ENCODE measurements around the gene NRCAM. TPM values are rescaled to one million over a fixed set of nuclear protein-coding genes. Genes with fewer than 3 reads are reported as not detected.

Gene NRCAM
- total and polyA plus RNA-seq, 4 donors = 0.17 to 3.2 (median 0.64) TPM

- no peak for TF ChIP-seq GABPA (IDR thresholded peaks at IDR 0.05 in 1 of 2, conservative IDR thresholded peaks at IDR 0.05 in 1 of 2)
- no peak for TF ChIP-seq FOXA1 (IDR thresholded peaks at IDR 0.05)
- TF ChIP-seq, protein P1, sequence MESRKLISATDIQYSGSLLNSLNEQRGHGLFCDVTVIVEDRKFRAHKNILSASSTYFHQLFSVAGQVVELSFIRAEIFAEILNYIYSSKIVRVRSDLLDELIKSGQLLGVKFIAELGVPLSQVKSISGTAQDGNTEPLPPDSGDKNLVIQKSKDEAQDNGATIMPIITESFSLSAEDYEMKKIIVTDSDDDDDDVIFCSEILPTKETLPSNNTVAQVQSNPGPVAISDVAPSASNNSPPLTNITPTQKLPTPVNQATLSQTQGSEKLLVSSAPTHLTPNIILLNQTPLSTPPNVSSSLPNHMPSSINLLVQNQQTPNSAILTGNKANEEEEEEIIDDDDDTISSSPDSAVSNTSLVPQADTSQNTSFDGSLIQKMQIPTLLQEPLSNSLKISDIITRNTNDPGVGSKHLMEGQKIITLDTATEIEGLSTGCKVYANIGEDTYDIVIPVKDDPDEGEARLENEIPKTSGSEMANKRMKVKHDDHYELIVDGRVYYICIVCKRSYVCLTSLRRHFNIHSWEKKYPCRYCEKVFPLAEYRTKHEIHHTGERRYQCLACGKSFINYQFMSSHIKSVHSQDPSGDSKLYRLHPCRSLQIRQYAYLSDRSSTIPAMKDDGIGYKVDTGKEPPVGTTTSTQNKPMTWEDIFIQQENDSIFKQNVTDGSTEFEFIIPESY (IDR thresholded peaks at IDR 0.05) = no peak
- no peak for TF ChIP-seq RAD21 (IDR thresholded peaks at IDR 0.05)
- TF ChIP-seq HNF4G (IDR thresholded peaks at IDR 0.05) = no peak
- no peak for TF ChIP-seq CTCF (IDR thresholded peaks at IDR 0.05; ENCODE audit: low read depth, low read length, missing input control)
- no peak for TF ChIP-seq JUND (IDR thresholded peaks at IDR 0.05)
- DNase-seq (ENCODE audit: low spot score) = no peak
- no peaks in the 10 kb centered on the region for H3K36me3 ChIP-seq (ENCODE audit: control insufficient read depth in 4 of 4, insufficient read depth in 3 of 4, low read depth in 1 of 4, low read length in 3 of 4)
- H3K27me3 ChIP-seq (ENCODE audit: control insufficient read depth in 4 of 4, insufficient read depth in 4 of 4, low read length in 3 of 4) = no peaks in the 10 kb centered on the region
- no peaks in the 10 kb centered on the region for H3K9me3 ChIP-seq (ENCODE audit: control insufficient read depth in 4 of 4, low read length in 3 of 4)
- H3K9ac ChIP-seq (ENCODE audit: low read depth in 1 of 2, low read length in 2 of 2) = no peak overlapping the region
- H3K27ac ChIP-seq (ENCODE audit: low read depth in 1 of 2, low read length in 2 of 2) = no peak overlapping the region
- H3K4me1 ChIP-seq (ENCODE audit: control insufficient read depth in 4 of 4, insufficient read depth in 4 of 4, low read length in 3 of 4) = no peaks in the 10 kb centered on the region
- 80% methylated on average over 5 of the region's 5 CpGs for WGBS
- H3K4me3 ChIP-seq (ENCODE audit: low read depth in 1 of 3, low read length in 3 of 3) = no peak overlapping the region
Observed at GRCh38 chr7:108170251-108170650, 286.0 kb downstream of the NRCAM start.

- Histone ChIP-seq H3K27ac (ENCODE audit: low read depth in 1 of 2, low read length in 2 of 2) (no peak overlapping the region), H3K36me3 (ENCODE audit: control insufficient read depth in 4 of 4, insufficient read depth in 3 of 4, low read depth in 1 of 4, low read length in 3 of 4) (no peaks in the 10 kb centered on the region), H3K4me1 (ENCODE audit: control insufficient read depth in 4 of 4, insufficient read depth in 4 of 4, low read length in 3 of 4) (peaks cover 0 to 8% (median 6%) of the 10 kb centered on the region in 4 donors), H3K27me3 (ENCODE audit: control insufficient read depth in 4 of 4, insufficient read depth in 4 of 4, low read length in 3 of 4) (no peaks in the 10 kb centered on the region), H3K9ac (ENCODE audit: low read depth in 1 of 2, low read length in 2 of 2) (no peak overlapping the region), H3K9me3 (ENCODE audit: control insufficient read depth in 4 of 4, low read length in 3 of 4) (no peaks in the 10 kb centered on the region), H3K4me3 (ENCODE audit: low read depth in 1 of 3, low read length in 3 of 3) (no peak overlapping the region)
- DNase-seq (ENCODE audit: low spot score) = no peak
- TF ChIP-seq EGR1 (IDR thresholded peaks at IDR 0.05; ENCODE audit: low read depth in 2 of 2) (no peak), GABPA (IDR thresholded peaks at IDR 0.05 in 1 of 2, conservative IDR thresholded peaks at IDR 0.05 in 1 of 2) (no peak), TAF1 (conservative IDR thresholded peaks at IDR 0.05) (no peak), FOXA2 (IDR thresholded peaks at IDR 0.05) (no peak), JUND (IDR thresholded peaks at IDR 0.05) (no peak), YY1 (IDR thresholded peaks at IDR 0.05) (no peak), HNF4A (conservative IDR thresholded peaks at IDR 0.05) (no peak), HNF4G (IDR thresholded peaks at IDR 0.05) (no peak), RAD21 (IDR thresholded peaks at IDR 0.05) (no peak), CTCF (IDR thresholded peaks at IDR 0.05; ENCODE audit: low read depth, low read length, missing input control) (no peak), SP1 (IDR thresholded peaks at IDR 0.05) (no peak), NR2F2 (IDR thresholded peaks at IDR 0.05) (no peak)
- TF ChIP-seq, protein P2, sequence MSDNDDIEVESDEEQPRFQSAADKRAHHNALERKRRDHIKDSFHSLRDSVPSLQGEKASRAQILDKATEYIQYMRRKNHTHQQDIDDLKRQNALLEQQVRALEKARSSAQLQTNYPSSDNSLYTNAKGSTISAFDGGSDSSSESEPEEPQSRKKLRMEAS (IDR thresholded peaks at IDR 0.05) = no peak
- TF ChIP-seq, protein P3, sequence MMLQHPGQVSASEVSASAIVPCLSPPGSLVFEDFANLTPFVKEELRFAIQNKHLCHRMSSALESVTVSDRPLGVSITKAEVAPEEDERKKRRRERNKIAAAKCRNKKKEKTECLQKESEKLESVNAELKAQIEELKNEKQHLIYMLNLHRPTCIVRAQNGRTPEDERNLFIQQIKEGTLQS (IDR thresholded peaks at IDR 0.05) = no peak
- TF ChIP-seq, protein P1 (IDR thresholded peaks at IDR 0.05) = no peak
- TF ChIP-seq, protein P4, sequence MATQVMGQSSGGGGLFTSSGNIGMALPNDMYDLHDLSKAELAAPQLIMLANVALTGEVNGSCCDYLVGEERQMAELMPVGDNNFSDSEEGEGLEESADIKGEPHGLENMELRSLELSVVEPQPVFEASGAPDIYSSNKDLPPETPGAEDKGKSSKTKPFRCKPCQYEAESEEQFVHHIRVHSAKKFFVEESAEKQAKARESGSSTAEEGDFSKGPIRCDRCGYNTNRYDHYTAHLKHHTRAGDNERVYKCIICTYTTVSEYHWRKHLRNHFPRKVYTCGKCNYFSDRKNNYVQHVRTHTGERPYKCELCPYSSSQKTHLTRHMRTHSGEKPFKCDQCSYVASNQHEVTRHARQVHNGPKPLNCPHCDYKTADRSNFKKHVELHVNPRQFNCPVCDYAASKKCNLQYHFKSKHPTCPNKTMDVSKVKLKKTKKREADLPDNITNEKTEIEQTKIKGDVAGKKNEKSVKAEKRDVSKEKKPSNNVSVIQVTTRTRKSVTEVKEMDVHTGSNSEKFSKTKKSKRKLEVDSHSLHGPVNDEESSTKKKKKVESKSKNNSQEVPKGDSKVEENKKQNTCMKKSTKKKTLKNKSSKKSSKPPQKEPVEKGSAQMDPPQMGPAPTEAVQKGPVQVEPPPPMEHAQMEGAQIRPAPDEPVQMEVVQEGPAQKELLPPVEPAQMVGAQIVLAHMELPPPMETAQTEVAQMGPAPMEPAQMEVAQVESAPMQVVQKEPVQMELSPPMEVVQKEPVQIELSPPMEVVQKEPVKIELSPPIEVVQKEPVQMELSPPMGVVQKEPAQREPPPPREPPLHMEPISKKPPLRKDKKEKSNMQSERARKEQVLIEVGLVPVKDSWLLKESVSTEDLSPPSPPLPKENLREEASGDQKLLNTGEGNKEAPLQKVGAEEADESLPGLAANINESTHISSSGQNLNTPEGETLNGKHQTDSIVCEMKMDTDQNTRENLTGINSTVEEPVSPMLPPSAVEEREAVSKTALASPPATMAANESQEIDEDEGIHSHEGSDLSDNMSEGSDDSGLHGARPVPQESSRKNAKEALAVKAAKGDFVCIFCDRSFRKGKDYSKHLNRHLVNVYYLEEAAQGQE (IDR thresholded peaks at IDR 0.05) = no peak
- WGBS = 73% methylated on average over 7 of the region's 7 CpGs
Observed at GRCh38 chr7:108167460-108167859, 288.8 kb downstream of the NRCAM start.

All from liver (tissue), 9 donors.